Lung (tissue), 12 donors: ENCODE results near the gene TMEM196. TPM values are rescaled to one million over a fixed set of nuclear protein-coding genes. Genes with fewer than 3 reads are reported as not detected.

Experiments
- ATAC-seq: fragments of 200-7000 bp; cut with Tn5 transposase; one replicate; pipeline ENCODE4 v1.9.1; 2020; ENCODE audit warnings: moderate number of reproducible peaks; ENCODE audit not compliant: insufficient read depth, low FRiP score
- DNase-seq, 3 donors: peaks; one replicate each; pipeline ENCODE4 v3.0.0-alpha.2; 2013 to 2017
- H3K27ac ChIP-seq, 2 donors: one replicate each; pipeline ENCODE4 v1.5.1; 2013; ENCODE audit warnings: mild to moderate bottlenecking in 2 of 2, moderate library complexity in 2 of 2, control low read depth in 1 of 2, inconsistent platforms in 1 of 2, low read depth in 1 of 2, low read length in 1 of 2
- H3K27me3 ChIP-seq, 3 donors: one replicate each; pipeline ENCODE4 v1.5.1; 2013; ENCODE audit warnings: low read length in 2 of 3; ENCODE audit not compliant: control insufficient read depth in 3 of 3, insufficient read depth in 3 of 3
- H3K36me3 ChIP-seq, 4 donors: one replicate each; pipeline ENCODE4 v1.5.1; 2013; ENCODE audit warnings: low read length in 4 of 4, mild to moderate bottlenecking in 1 of 4, moderate library complexity in 1 of 4; ENCODE audit not compliant: control insufficient read depth in 4 of 4, insufficient read depth in 4 of 4
- H3K4me1 ChIP-seq, 5 donors: one replicate each; pipeline ENCODE4 v1.5.1; 2013; ENCODE audit warnings: low read length in 5 of 5, mild to moderate bottlenecking in 2 of 5, moderate library complexity in 1 of 5; ENCODE audit not compliant: control insufficient read depth in 5 of 5, insufficient read depth in 5 of 5
- H3K4me3 ChIP-seq: one replicate; pipeline ENCODE4 v1.5.1; 2013; ENCODE audit warnings: mild to moderate bottlenecking, control low read depth, moderate library complexity
- H3K9ac ChIP-seq, 2 donors: one replicate each; pipeline ENCODE4 v1.5.1; 2013; ENCODE audit warnings: low read length in 2 of 2, control low read depth in 1 of 2; ENCODE audit not compliant: insufficient read depth in 1 of 2
- H3K9me3 ChIP-seq, 4 donors: one replicate each; pipeline ENCODE4 v1.5.1; 2013; ENCODE audit warnings: low read length in 3 of 4, mild to moderate bottlenecking in 1 of 4, moderate library complexity in 1 of 4; ENCODE audit not compliant: control insufficient read depth in 4 of 4, insufficient read depth in 3 of 4
- WGBS, 2 donors: extraction: QIAGEN DNeasy Blood & Tissue Kit; methylation state at CpG; one replicate each; pipeline ENCODE4 v1.1.7; 2013; 5-methylcytosine and 5-hydroxymethylcytosine counted together
- polyA plus RNA-seq, 2 donors: library from polyadenylated mRNA; stranded (reverse); fragments of 200-250 nt; gene quantifications; one replicate each; pipeline ENCODE4 v1.2.1, GENCODE V29; 2013
- total RNA-seq, 2 donors: library from RNA; depleted of rRNA in 1 of 2; stranded (reverse); fragments of >200 nt in 1 of 2; gene quantifications; one replicate each; pipeline ENCODE4 v1.2.1, GENCODE V29; 2014 to 2021
- TF ChIP-seq, protein P1 (sequence below): IDR thresholded peaks from 2 replicates; pipeline ENCODE4 v1.5.1; 2012; ENCODE audit warnings: mild to moderate bottlenecking; ENCODE audit errors: control extremely low read depth, extremely low read depth
- donor health status: control.
- donor health status: control.
- donor health status: Bipolar disorder and iron deficiency.
- donor health status: healthy.
- donor health status: DM: yes; HTN: yes; CAD: no.

Gene TMEM196
- total and polyA plus RNA-seq, 4 donors: 0.06 TPM; not detected in 3

DNA sequence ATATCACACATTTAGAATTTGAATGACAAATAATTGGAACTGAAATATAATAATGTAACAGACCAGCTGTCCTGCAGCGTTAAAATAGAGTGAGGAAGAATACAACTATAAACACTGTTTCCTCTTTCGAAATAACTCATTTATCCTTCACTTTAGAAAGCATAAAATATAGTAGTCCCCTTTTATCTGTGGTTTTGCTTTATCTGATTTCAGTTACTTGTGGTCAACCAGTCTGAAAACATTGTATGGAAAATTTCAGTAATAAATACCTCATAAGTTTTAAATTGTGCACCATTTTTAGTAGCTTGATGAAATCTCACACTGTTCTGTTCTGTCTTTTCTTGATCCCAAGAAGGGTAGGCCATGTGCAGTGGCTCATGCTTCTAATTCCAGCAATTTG lies 96.2 kb downstream of the TMEM196 start:
- ATAC-seq: no peak
- no peaks in the 10 kb centered on the region for H3K4me1 ChIP-seq
- peak in 2 of 3 donors; percentile 3 to 52 for DNase-seq

DNA sequence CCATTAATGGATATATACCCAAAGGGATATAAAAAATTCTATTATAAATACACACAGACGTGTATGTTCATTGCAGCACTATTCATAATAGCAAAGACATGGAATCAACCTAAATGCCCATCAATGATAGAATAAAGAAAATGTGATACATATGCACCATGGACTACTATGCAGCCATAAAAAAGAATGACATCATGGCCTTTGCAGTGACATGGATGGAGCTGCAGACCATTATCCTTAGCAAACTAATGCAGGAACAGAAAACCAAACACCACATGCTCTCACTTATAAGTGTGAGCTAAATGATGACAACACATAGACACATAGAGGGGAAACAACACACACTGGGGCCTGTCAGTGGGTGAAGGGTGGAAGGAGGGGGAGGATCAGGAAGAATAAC lies 97.6 kb downstream of the TMEM196 start:
- Histone ChIP-seq H3K36me3 (no peaks in the 10 kb centered on the region), H3K27me3 (no peaks in the 10 kb centered on the region), H3K4me3 (no peak overlapping the region), H3K27ac (no peak overlapping the region), H3K9ac (no peak overlapping the region), H3K9me3 (no peaks in the 10 kb centered on the region), H3K4me1 (no peaks in the 10 kb centered on the region)
- TF ChIP-seq, protein P1, sequence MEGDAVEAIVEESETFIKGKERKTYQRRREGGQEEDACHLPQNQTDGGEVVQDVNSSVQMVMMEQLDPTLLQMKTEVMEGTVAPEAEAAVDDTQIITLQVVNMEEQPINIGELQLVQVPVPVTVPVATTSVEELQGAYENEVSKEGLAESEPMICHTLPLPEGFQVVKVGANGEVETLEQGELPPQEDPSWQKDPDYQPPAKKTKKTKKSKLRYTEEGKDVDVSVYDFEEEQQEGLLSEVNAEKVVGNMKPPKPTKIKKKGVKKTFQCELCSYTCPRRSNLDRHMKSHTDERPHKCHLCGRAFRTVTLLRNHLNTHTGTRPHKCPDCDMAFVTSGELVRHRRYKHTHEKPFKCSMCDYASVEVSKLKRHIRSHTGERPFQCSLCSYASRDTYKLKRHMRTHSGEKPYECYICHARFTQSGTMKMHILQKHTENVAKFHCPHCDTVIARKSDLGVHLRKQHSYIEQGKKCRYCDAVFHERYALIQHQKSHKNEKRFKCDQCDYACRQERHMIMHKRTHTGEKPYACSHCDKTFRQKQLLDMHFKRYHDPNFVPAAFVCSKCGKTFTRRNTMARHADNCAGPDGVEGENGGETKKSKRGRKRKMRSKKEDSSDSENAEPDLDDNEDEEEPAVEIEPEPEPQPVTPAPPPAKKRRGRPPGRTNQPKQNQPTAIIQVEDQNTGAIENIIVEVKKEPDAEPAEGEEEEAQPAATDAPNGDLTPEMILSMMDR: no peak
- DNase-seq (no peak), ATAC-seq (no peak)
- WGBS, 2 donors: 86 to 94% methylated on average over 1 of the region's 1 CpG

More for the DNA sequence above, 96.2 kb downstream of the TMEM196 start:
- Histone ChIP-seq H3K4me3 (no peak overlapping the region), H3K9me3 (no peaks in the 10 kb centered on the region), H3K9ac (no peak overlapping the region), H3K27me3 (no peaks in the 10 kb centered on the region), H3K27ac (no peak overlapping the region), H3K36me3 (no peaks in the 10 kb centered on the region)
- 21 to 23% methylated on average over 2 of the region's 2 CpGs for WGBS, 2 donors
- TF ChIP-seq, protein P1: no peak

DNA sequence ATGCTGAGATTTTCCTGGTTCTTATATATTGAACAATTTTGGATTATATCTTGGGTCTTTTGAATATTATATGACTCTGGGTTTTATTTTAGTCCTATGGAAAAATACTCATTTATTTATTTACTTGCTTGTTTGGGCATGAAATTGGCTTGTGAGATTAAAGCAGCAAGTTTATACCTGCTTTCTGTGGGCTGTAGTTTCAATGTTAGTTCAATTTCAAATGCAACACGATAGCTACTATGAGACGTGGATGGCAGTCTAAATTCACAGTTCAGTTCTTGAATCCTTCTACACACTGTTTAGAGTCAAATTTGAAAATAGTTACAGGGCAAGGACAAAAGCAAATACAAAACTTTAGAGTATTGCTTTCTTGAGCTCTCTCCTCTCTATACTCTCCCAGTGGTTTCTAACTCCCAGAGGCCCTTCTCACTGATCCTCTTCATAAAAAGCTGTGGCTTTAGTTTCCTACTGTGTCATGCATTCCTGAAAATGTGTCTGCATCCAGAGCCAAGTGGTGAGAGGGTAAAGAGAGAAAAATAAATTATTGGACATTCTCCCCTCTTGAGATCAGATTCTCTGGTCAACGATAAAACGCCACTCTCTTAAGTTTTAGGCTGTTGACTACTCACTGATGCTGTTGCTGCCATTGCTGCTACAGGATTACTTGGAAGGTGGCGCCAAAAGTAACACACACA lies 99.0 kb downstream of the TMEM196 start:
- TF ChIP-seq, protein P1: no peak
- Histone ChIP-seq H3K9ac (no peak overlapping the region), H3K9me3 (no peaks in the 10 kb centered on the region), H3K4me3 (no peak overlapping the region), H3K27me3 (no peaks in the 10 kb centered on the region), H3K36me3 (no peaks in the 10 kb centered on the region), H3K4me1 (no peaks in the 10 kb centered on the region), H3K27ac (no peak overlapping the region)
- 85 to 92% methylated on average over 5 of the region's 5 CpGs for WGBS, 2 donors
- no peak for ATAC-seq
- DNase-seq: no peak

DNA sequence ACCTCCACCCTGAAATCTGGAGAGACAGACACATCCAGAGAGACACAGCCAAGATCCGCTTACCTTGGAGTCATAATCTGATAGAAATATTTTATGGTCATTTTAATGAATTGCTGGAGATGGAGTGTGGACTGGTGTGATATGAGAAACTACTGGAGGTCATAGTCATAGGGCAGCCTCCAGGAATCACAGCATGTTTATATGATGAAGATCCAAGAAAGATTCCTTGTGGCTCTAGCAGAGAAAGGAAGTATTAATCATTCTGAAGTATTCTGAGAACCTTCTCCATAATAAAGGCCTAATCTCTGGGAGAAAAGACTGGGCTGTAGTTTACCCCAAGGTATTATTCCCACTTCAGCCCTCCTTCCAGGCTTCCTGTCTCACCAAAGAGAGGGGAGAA lies 102.6 kb downstream of the TMEM196 start:
- no peak overlapping the region for H3K9ac ChIP-seq
- DNase-seq (no peak), ATAC-seq (no peak)
- no peaks in the 10 kb centered on the region for H3K4me1 ChIP-seq
- no peaks in the 10 kb centered on the region for H3K9me3 ChIP-seq
- WGBS, 2 donors: 91 to 97% methylated on average over 1 of the region's 1 CpG
- no peak overlapping the region for H3K4me3 ChIP-seq
- H3K36me3 ChIP-seq: no peaks in the 10 kb centered on the region
- no peaks in the 10 kb centered on the region for H3K27me3 ChIP-seq
- no peak overlapping the region for H3K27ac ChIP-seq
- TF ChIP-seq, protein P1: no peak
